Stimulated activated CD8-positive, alpha-beta memory T cell treated with anti-CD3 and anti-CD28 coated beads, Interleukin-7, amount 100 ng/mL, for 4 hours (primary cell): ENCODE measurements around the gene C19orf44.
"Not testable (repeated sequence)": the region's sequence is repeated elsewhere in the genome, so short reads cannot be mapped to it uniquely, and the experiment has no call there.

Source experiments
- DNase-seq, 2 donors: peaks; one replicate each; pipeline ENCODE4 v3.0.0-alpha.2; 2020; ENCODE audit warnings: low read depth in 2 of 2

C19orf44 gene

GRCh38 chr19:16495982-16496612 is at the start of gene C19orf44, which contains the start of gene CALR3:
C19orf44 (plus strand) TSS chr19:16496394; CDS start chr19:16500793, 4,399 bp downstream.
CALR3 (minus strand) TSS chr19:16496167; CDS start chr19:16496129, 38 bp downstream.
- DNase-seq = peak; percentile 95 to 97

DNA sequence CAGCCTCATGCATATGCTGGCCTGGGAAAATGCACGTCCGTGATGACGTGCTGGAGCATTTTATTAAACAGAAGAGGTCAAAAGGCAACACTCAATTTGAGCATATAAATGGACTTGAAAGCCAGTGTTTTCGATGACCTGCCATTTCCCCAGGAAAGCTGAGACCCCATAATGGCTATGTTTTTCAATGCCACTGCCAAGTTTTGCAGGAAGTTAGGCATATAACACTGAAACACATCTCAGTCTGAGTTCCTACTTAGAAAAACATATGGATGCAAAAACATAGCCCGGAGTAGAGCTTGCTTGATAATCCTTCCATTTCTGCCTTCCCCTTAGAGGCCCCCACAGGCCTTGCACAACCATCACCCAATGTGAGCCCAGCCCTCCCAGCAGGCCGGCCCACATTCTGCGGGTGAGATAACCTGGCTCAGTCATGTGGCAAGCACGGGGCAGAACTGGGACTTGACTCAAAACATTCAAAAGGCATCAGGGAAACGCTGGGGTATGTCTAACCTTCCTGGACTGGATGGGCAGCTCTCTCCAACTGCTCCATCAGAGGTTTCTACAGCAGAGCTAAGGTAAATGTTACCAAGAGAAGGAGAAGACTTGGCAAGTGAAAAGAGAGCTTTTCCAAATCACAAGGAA is 49.3 kb upstream of the C19orf44 start:
- peak; percentile 22 to 47 for DNase-seq

DNA sequence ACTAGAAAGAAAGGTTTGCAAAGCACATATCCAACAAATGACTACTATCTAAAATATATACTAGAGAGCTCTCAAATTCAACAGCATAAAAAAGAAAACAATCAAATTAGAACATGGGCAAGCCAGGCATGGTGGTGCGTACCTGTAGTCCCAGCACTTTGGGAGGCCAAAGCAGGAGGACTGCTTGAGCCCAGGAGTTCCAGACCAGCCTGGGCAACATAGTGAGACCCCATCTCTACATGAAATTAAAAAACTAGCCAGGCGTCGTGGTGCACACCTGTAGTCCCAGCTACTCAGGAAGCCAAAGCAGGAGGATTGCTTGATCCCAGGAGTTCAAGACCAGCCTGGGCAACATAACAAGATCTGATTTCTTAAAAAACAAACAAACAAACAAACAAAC is 47.3 kb upstream of the C19orf44 start:
- DNase-seq = not testable (repeated sequence)

GRCh38 chr19:16449330-16449961 is 46.7 kb upstream of the C19orf44 start:
- DNase-seq = no peak

GRCh38 chr19:16452325-16452724 is 43.9 kb upstream of the C19orf44 start:
- DNase-seq = no peak

GRCh38 chr19:16454351-16454918 is 41.8 kb upstream of the C19orf44 start:
- no peak for DNase-seq

DNA sequence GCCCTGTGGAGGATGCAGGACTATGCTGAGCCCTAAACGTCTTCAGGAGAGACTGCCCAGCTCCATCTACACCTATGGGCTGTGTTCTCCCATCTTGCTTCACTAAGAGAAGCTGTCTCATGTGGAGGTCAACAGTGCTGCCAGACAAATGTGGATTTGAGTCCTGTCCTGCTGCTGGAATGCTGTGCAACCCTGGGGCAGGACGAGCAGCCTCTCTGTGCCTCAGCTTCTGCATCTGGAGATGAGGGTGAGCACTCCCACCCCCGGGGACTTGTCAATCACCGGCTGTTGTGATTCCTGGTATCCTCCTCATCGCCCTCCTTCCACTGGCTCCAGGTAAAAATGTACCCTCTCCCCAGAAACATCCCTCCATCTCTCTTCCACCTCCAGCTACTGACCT is 40.7 kb upstream of the C19orf44 start:
- DNase-seq = no peak

DNA sequence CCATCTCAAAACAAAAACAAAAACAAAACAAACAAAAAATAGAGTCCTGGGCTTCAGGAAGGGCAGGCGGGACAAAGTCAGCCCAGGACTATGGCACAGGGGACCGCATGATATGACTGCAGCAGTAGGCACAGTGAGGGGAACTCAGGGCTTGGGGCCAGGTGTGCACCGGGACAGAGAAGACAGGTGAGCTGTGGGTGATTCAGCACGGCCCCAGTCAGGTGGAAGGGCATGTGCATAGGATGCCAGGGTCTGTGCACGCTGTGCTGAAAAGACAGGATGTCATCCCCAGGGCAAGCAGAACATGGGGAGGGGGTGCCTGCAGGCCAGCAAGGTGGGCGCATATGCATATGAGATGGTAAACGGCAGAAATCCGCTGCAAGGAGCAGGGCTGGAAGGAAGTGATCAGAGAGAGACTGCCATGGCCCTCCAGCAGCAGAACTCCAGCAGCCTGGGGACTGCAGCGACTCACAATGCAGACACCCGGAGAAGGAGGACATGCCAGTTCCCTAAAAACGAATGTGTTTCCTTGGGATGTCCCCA is 39.5 kb upstream of the C19orf44 start:
- DNase-seq = no peak

DNA sequence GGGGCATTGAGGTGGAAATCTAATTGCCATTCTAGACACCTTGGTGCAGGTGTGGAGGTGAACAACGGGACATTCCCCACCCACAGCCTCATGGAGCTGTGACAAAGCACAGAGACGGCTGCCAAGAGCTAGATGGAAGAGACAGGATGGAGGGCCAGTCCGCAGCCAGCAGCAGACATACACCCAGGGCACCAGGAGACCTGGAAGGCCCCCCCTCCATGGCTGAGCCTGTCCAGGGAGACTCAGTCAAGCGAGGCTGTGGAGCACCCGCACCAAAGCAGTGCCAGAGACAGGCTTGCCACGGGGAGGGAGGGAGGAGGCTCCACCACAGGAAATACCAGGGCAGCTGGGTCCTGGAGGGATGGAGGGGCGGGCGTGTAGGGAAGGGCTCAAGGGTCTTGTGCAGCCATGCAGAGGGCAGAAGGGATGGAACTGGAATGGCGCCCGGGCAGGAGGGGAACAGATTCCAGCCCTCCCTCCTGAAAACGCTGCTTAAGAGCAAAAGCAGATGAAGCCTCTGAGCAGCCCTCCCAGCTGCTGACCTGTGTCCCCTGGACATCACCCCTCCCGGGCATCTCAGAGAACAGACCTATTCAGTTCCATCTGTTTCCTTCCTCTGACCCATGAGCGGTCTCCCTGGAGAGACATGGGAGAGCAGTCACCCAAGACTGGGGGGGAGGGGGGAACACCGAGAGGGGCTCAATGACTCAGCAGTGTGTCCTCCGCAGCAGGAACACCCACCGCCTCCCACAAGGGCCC is 38.8 kb upstream of the C19orf44 start:
- no peak for DNase-seq

- no peak for DNase-seq
These were observed 38.3 kb upstream of the C19orf44 start for GRCh38 chr19:16457954-16458331.

- DNase-seq = no peak
These were observed 37.5 kb upstream of the C19orf44 start for GRCh38 chr19:16458391-16459341.

DNA sequence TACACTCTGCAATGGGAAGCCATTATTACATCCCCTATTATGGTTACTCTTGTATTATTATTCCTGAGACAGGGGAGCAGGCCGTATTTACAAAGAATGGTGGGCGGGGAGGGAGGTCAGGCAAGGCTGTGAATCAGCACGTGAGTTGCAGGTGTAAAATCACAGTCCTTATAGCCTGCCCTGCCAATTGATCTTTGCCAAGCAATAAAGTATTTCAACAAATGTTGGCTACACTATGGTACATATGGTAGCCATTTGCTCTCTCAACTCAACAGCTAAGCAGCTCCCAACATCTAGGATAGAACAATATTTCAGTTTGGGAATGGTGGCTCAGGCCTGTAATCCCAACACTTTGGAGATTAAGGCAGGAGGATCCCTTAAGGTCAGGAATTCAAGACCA is 36.5 kb upstream of the C19orf44 start:
- DNase-seq = no peak

GRCh38 chr19:16460454-16460853 is 35.7 kb upstream of the C19orf44 start:
- no peak for DNase-seq

GRCh38 chr19:16461630-16462051 is 34.6 kb upstream of the C19orf44 start:
- DNase-seq = no peak

- no peak for DNase-seq
These were observed 33.4 kb upstream of the C19orf44 start for GRCh38 chr19:16462757-16463250.

- DNase-seq = no peak
These were observed 32.7 kb upstream of the C19orf44 start for GRCh38 chr19:16463341-16463990.

DNA sequence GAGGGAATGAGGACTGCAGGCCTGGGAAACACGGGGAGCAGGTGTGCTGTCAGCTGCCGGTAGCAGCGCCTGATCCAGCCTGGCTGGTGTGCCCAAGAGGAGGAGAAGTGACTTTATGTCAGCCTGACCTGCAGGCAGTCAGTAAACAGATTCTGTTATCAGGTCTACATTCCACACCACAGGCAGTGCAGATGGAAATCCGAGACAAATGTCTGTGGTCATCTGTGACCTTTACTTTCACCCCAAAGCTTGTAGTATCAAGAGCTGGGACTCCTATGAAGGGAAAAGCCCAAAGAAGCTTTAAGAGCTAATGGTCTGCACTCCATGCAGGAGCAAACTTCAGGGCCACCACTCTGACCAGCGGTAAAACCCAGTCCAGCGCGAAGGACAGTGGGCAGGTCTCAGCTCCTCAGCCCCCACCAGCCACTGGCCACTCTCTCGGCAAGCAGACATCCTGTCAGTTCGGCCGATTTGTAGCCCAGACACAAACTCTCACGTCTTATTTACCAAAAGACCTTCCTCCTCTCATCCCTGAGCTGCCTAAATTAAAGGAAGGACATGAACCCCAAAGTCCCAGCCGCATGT is 32.1 kb upstream of the C19orf44 start:
- no peak for DNase-seq

- no peak for DNase-seq
These were observed 31.0 kb upstream of the C19orf44 start for GRCh38 chr19:16465239-16465638.

DNA sequence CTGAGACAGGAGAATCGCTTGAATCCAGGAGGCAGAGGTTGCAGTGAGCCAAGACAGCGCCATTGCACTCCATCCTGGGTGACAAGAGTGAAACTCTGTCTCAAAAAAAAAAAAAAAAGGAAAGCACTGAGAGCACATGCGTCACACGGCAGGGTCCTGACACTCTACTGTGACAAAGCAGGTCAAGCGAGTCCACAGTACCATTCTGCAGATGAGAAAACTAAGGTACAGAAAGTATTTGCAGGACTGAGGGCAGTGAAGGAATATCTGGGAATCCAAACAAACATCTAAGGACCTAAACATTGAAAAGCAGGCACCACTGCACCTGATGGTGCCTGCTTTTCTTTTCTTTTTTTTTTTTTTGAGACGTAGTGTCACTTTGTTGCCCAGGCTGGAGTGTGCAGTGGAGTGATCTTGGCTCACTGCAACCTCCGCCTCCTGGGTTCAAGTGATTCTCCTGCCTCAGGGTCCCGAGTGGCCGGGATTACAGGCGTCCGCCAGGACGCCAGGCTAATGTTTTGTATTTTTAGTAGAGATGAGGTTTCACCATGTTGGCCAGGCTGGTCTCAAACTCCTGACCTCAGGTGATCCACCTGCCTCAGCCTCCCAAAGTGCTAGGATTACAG is 29.3 kb upstream of the C19orf44 start:
- not testable (repeated sequence) for DNase-seq
